PC-9 (cell line): Measurements from ENCODE around the gene PTPRR. TPM values are rescaled to one million over a fixed set of nuclear protein-coding genes. Genes with fewer than 3 reads are reported as not detected.

Source experiments
- BruUV-seq: library from RNA; stranded (reverse); fragments of 400-500 nt; replicated peaks from 2 replicates; lab custom pipeline; 2021; lab: Mats Ljungman, UMichigan
- CTCF ChIA-PET: fragments of 300-600 bp; sonication (Branson Sonifier 250); formaldehyde crosslinking; loops from one replicate; lab custom pipeline; 2022; ENCODE audit warnings: antibody characterized with exemption; lab: Charles Lee
- POLR2A ChIA-PET: fragments of 300-600 bp; sonication (Branson Sonifier 250); formaldehyde crosslinking; loops from one replicate; lab custom pipeline; 2022; ENCODE audit warnings: antibody characterized with exemption; ENCODE audit not compliant: unreplicated experiment; lab: Charles Lee
- DNase-seq, 2 experiments: peaks; one replicate each; pipeline versions ENCODE4 v3.0.0 to v3.0.0-alpha.2; 2015 to 2022; ENCODE audit warnings: mixed read lengths in 1 of 2
- H2AFZ ChIP-seq: fragments of 200-600 bp; sonication (generic); 2 replicates; pipeline ENCODE4 v1.8.1; 2017; ENCODE audit warnings: antibody characterized with exemption
- H3F3A ChIP-seq: fragments of 200-600 bp; sonication (generic); 2 replicates; pipeline ENCODE4 v1.8.1; 2017; ENCODE audit warnings: antibody characterized with exemption, mild to moderate bottlenecking, low read depth; ENCODE audit not compliant: insufficient read depth
- H3K27ac ChIP-seq: fragments of 200-600 bp; sonication (generic); 2 replicates; pipeline ENCODE4 v1.6.1; 2016; ENCODE audit warnings: mixed run types
- H3K27me3 ChIP-seq: fragments of 200-600 bp; sonication (generic); 2 replicates; pipeline ENCODE4 v1.6.1; 2016; ENCODE audit warnings: low read depth, mixed run types; ENCODE audit not compliant: insufficient read depth
- H3K36me3 ChIP-seq: fragments of 200-600 bp; sonication (generic); 2 replicates; pipeline ENCODE4 v1.6.1; 2016; ENCODE audit warnings: low read depth, mixed run types
- H3K4me1 ChIP-seq: fragments of 200-600 bp; sonication (generic); replicated peaks from 2 replicates; pipeline ENCODE4 v1.6.1; 2016; ENCODE audit warnings: mixed run types; ENCODE audit not compliant: insufficient read depth
- H3K4me2 ChIP-seq: fragments of 200-600 bp; sonication (generic); 2 replicates; pipeline ENCODE4 v1.6.1; 2017; ENCODE audit warnings: mixed run types
- H3K4me3 ChIP-seq: fragments of 200-600 bp; sonication (generic); 2 replicates; pipeline ENCODE4 v1.6.1; 2016; ENCODE audit warnings: mixed run types
- H3K79me2 ChIP-seq: fragments of 200-600 bp; sonication (generic); 2 replicates; pipeline ENCODE4 v1.6.1; 2017; ENCODE audit warnings: low read depth, mixed run types
- H3K9me2 ChIP-seq: fragments of 200-600 bp; sonication (generic); 2 replicates; pipeline ENCODE4 v1.8.1; 2017; ENCODE audit warnings: mild to moderate bottlenecking; ENCODE audit not compliant: insufficient read depth
- H3K9me3 ChIP-seq: fragments of 200-600 bp; sonication (generic); 2 replicates; pipeline ENCODE4 v1.8.1; 2016; ENCODE audit warnings: low read depth; ENCODE audit not compliant: insufficient read depth
- H4K20me1 ChIP-seq: fragments of 200-600 bp; sonication (generic); 2 replicates; pipeline ENCODE4 v1.8.1; 2017; ENCODE audit not compliant: insufficient read depth
- EZH2 ChIP-seq: fragments of 200-600 bp; sonication (generic); IDR thresholded peaks from 2 replicates; pipeline ENCODE4 v1.8.0; 2017; ENCODE audit warnings: antibody characterized with exemption, low read depth
- intact Hi-C: fragments of 100-400 bp; cut with micrococcal nuclease; formaldehyde crosslinking; loops from one replicate; pipeline ENCODE4 v1.10.0; 2022; ENCODE audit not compliant: unreplicated experiment
- total RNA-seq: library from RNA; stranded (reverse); gene quantifications from 2 replicates; pipeline ENCODE4 v1.2.3, GENCODE V29; 2021
- TF ChIP-seq, protein P1 (sequence below): fragments of 200-600 bp; sonication (generic); conservative IDR thresholded peaks from 2 replicates; pipeline ENCODE4 v1.6.1; 2017; ENCODE audit warnings: mixed run types, antibody characterized with exemption, mild to moderate bottlenecking, moderate library complexity

The PTPRR gene
- total RNA-seq, 1 experiment from 2014 or later: 12.2 TPM

DNA sequence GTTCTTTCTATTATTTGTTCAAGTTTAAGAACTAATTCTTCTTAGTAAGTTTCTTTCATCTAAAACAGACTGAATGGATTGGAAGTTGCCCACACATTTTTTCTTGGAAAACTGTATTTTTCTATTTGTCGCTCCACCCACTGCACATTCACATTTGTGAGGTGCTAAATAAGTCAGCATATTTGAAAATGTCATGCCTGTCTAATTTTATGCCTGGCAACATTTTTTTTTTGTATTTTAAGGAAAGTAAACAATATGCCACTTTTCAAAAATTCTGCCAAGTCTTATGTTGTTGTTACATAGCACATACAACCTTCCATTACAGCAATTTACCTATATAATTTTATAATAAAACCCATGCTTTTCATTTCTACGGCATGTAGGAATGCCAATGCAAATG lies 170.6 kb downstream of the PTPRR start:
- Histone ChIP-seq H3K27me3 (no peaks in the 10 kb centered on the region), H3K4me1 (peaks cover 1% of the 10 kb centered on the region; the same call in 1 of the 2 replicates), H3K27ac (no peak overlapping the region), H3K9me2 (no peaks in the 10 kb centered on the region), H3K9me3 (0 out of 2 replicates have a peak, but pooled peaks cover 4% of the 10 kb centered on the region), H3K36me3 (no peaks in the 10 kb centered on the region), H3K4me2 (no peak overlapping the region), H2AFZ (no peak overlapping the region), H4K20me1 (no peaks in the 10 kb centered on the region), H3K79me2 (no peaks in the 10 kb centered on the region), H3K4me3 (no peak overlapping the region), H3F3A (no peaks in the 10 kb centered on the region)
- intact Hi-C loops: no loop called here
- BruUV-seq: no TSS peak
- POLR2A ChIA-PET: no interaction called here
- no peak for DNase-seq
- CTCF ChIA-PET: no interaction called here
- TF ChIP-seq, protein P1, sequence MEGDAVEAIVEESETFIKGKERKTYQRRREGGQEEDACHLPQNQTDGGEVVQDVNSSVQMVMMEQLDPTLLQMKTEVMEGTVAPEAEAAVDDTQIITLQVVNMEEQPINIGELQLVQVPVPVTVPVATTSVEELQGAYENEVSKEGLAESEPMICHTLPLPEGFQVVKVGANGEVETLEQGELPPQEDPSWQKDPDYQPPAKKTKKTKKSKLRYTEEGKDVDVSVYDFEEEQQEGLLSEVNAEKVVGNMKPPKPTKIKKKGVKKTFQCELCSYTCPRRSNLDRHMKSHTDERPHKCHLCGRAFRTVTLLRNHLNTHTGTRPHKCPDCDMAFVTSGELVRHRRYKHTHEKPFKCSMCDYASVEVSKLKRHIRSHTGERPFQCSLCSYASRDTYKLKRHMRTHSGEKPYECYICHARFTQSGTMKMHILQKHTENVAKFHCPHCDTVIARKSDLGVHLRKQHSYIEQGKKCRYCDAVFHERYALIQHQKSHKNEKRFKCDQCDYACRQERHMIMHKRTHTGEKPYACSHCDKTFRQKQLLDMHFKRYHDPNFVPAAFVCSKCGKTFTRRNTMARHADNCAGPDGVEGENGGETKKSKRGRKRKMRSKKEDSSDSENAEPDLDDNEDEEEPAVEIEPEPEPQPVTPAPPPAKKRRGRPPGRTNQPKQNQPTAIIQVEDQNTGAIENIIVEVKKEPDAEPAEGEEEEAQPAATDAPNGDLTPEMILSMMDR: no peak
- TF ChIP-seq EZH2: no peak

GRCh38 chr12:70748809-70749208 lies 171.7 kb downstream of the PTPRR start:
- Histone ChIP-seq H3K9me2 (no peaks in the 10 kb centered on the region), H3K27me3 (no peaks in the 10 kb centered on the region), H3K36me3 (no peaks in the 10 kb centered on the region), H3K9me3 (0 out of 2 replicates have a peak, but pooled peaks cover 4% of the 10 kb centered on the region), H4K20me1 (no peaks in the 10 kb centered on the region), H2AFZ (no peak overlapping the region), H3F3A (peaks cover 4% of the 10 kb centered on the region; the same call in 1 of the 2 replicates), H3K4me3 (no peak overlapping the region), H3K27ac (no peak overlapping the region), H3K79me2 (no peaks in the 10 kb centered on the region), H3K4me1 (peaks cover 12% of the 10 kb centered on the region), H3K4me2 (no peak overlapping the region)
- no peak for DNase-seq
- intact Hi-C loops: no loop called here
- no peak for TF ChIP-seq EZH2
- TF ChIP-seq, protein P1: no peak
- POLR2A ChIA-PET: no interaction called here
- CTCF ChIA-PET: no interaction called here
- no TSS peak for BruUV-seq

GRCh38 chr12:70747445-70748260 lies 172.9 kb downstream of the PTPRR start:
- no TSS peak for BruUV-seq
- ChIA-PET CTCF (no interaction called here), POLR2A (interaction anchor here (0.7 kb wide), 1 partner anchor 921 kb away, joined by 3 read pairs; no protein-coding TSS in a partner anchor)
- Histone ChIP-seq H3K27ac (no peak overlapping the region), H3K79me2 (no peaks in the 10 kb centered on the region), H4K20me1 (no peaks in the 10 kb centered on the region), H3K4me2 (no peak overlapping the region), H3K9me2 (no peaks in the 10 kb centered on the region), H3K4me1 (peaks cover 23% of the 10 kb centered on the region), H3F3A (peaks cover 10% of the 10 kb centered on the region; the same call in 1 of the 2 replicates), H3K27me3 (no peaks in the 10 kb centered on the region), H3K9me3 (peaks cover 8% of the 10 kb centered on the region; the same call in 1 of the 2 replicates), H3K4me3 (no peak overlapping the region), H3K36me3 (no peaks in the 10 kb centered on the region), H2AFZ (no peak overlapping the region)
- intact Hi-C loops: no loop called here
- no peak for DNase-seq
- no peak for TF ChIP-seq EZH2
- TF ChIP-seq, protein P1: no peak
